Measurements from ENCODE around the gene PTPN18.
"Not testable (repeated sequence)": the region's sequence is repeated elsewhere in the genome, so short reads cannot be mapped to it uniquely, and the experiment has no call there.

PTPN18 gene

GRCh38 chr2:130355578-130356431 lies at the start of gene PTPN18:
Gene PTPN18, plus strand, starts transcription at chr2:130356056. Its CDS starts 52 bp downstream, at chr2:130356108.
- DNase-seq (ENCODE audit: low spot score) = peak; percentile 45

DNA sequence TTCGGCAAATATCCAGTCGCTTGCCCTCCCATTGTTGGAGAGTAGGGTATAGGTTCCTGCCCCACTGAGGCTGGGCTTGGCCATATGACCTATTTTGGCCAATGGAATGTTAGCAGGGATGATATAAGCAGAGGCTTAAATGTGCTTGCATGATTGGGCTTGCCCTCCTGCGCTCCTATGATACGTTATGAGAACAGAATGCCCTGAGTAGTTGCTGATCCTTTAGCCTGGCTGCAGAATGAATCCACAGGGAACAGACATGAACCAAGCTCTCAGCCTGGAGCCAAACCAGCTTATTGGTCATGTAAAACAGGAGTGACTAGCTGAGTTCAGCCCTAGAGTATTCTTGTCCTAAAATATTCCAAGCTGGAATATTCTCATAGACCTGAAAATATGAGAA lies 48.0 kb upstream of the PTPN18 start:
- no peak for DNase-seq (ENCODE audit: low spot score)

- no peak for DNase-seq (ENCODE audit: low spot score)
Observed at GRCh38 chr2:130310881-130311280, 45.0 kb upstream of the PTPN18 start.

DNA sequence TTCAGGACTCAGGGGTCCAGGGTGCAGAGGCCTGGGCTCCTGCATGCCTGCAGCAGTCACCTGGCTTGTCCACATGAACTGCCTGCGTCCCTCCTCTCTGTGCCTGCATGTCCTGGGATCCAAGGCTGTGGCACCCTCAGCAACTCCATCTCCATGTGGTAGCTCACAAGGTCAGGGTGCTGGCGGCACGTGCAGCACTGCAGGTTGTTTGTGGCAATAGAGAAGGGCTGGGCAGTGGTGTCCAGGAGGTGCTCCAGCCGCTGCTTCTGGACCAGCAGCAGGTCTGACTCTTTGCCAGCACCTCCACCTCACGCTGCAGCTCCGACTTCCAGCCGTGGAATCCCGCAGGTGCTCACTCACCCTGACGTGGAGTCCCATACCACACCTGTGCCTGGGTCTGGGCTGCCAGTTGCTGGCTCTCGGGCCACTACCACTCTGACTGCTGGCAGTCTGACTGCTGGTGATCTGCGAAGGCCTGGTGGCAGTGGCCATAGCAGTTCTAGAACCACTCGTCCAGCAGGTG lies 42.0 kb upstream of the PTPN18 start:
- no peak for DNase-seq (ENCODE audit: low spot score)

GRCh38 chr2:130314377-130314776 lies 41.5 kb upstream of the PTPN18 start:
- DNase-seq (ENCODE audit: low spot score) = no peak

- no peak for DNase-seq (ENCODE audit: low spot score)
Observed at GRCh38 chr2:130316596-130316995, 39.3 kb upstream of the PTPN18 start.

- DNase-seq (ENCODE audit: low spot score) = no peak
Observed at GRCh38 chr2:130318906-130319305, 37.0 kb upstream of the PTPN18 start.

- no peak for DNase-seq (ENCODE audit: low spot score)
Observed at GRCh38 chr2:130319536-130319935, 36.3 kb upstream of the PTPN18 start.

DNA sequence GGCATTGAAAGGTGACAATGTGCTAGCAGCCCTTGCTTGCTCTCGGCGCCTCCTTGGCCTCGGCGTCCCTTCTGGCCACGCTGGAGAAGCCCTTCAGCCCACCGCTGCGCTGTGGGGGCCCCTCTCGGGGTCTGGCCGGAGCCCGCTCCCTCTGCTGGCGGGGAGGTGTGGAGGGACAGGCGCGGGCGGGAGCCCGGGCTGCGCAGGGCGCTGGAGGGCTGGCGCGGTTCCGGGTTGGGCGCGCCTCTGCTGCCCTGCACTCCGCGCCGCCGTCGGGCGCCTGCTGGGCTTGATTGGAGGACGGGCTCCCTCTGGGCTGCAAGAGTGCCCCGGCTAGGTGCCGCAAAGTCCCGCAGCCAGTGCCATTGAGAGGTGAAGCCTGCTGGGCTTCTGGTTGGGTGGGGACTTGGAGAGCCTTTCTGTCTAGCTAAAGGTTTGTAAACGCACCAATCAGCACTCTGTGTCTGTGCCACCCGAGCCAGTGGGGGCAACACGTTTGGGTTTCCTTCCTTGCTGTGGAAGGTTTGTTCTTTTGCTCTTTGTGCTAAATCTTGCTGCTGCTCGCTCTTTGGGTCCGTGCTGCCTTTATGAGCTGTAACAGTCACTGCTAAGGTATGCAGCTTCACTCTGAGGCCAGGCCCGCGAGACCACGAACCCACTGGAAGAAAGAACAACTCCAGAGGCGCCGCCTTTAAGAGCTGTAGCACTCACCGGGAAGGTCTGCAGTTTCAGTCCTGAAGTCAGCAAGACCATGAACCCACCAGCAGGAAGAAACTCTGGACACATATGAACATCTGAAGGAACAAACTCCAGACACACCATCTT lies 27.9 kb upstream of the PTPN18 start:
- no peak for DNase-seq (ENCODE audit: low spot score)

DNA sequence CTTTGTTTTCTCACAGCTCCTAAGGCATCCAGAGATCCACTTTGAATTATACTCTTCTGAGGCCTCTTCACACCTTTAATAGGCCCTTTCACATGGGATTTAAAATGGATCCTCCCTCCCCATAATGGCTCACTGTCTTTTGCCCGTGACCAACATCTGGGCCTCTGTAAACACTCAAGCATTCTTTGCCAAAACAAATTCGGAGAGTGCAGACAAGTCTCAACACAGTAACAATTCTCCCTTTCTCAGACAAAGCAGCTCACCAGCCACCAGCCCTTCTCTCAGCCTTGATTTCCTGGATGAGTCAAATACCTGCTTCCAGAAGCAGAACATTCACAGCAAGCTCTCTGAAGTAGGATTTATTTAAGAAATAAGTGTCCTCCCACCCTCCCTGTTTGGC lies 27.1 kb upstream of the PTPN18 start:
- no peak for DNase-seq (ENCODE audit: low spot score)

DNA sequence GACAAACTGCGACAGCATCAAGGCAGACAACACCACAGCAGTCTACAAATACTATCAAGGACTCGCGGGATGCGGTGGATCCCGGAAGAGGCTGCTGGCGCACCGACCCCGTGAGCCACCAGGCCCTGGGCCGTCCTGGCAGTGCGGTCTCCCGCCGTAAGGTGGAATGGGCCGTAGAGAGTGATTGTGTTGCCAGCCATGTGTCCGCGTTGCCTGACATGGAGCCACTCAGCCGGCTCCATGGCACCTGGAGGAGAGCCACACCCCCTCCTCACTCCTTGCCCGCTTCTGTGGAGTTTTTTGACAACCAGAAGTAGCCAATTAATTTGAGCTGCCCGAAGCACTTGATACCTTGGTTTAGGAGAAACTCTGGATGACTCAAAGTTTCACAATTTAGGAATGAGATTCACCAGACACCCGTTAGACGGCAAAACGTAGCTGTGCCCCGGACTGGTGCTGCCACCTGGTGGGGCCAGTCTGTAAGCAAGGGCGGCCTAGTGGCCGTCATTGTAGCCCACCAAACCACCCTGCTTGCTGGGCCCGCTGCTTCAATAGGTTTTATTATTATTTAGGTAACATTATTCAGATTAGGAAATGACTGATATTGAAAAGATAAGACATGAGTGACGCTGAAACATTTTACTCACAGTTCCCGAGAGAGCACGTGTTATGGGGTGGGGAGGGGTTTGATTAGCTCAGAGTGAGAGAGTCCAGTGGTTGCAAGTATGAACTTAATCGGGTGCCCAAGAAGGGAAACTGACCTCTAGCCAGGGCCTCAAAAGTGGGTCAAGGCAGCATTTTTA lies 23.4 kb upstream of the PTPN18 start:
- DNase-seq (ENCODE audit: low spot score) = peak; percentile 63

DNA sequence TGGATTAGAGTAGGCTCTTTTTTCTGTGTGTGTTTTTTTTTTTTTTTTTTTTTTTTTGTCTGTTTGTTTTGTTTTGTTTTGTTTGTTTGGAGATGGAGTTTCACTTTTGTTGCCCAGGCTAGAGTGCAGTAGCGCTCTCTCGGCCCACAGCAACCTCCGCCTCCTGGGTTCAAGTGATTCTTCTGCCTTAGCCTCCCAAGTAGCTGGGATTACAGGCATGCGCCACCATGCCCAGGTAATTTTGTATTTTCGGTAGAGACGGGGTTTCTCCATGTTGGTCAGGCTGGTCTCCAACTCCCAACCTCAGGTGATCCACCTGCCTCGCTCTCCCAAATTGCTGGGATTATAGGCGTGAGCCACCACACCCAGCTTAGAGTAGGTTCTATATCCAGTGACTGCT lies 22.6 kb upstream of the PTPN18 start:
- not testable (repeated sequence) for DNase-seq (ENCODE audit: low spot score)

DNA sequence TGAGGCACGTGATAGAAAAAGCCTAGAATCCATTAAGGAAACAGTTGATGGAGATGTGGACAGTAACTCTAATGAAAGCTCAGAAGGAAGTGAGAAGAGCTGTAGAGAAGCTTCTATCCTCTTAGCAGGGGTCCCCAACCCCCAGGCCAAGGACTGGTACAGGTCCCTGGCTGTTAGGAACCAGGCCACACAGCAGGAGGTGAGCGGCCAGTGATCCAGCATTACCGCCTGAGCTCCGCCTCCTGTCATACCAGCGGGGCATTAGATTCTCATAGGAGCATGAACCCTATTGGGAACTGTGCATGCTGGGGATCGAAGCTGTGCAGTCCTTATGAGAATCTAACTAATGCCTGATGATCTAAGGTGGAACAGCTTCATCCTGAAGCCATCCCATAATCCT lies 21.8 kb upstream of the PTPN18 start:
- DNase-seq (ENCODE audit: low spot score) = no peak

DNA sequence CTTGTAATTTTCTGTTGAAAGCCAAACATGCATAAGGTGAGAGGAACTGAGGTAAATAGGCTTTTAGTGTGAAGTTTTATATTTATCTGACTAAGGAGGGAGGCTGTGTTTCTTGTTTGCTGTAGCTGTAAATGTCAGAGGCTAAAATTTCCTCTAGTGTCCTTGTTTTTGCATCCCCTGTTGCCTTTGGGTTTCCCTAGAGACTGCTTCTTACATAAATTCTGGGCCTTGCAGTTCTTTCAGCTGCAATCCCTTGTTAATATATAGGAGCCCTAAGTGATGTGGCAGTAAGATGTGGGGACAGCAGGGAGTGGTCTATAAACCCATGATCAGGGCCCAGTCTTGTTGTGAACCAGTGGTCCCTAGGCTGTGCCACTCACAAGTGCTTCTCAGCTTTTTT lies 20.6 kb upstream of the PTPN18 start:
- no peak for DNase-seq (ENCODE audit: low spot score)

DNA sequence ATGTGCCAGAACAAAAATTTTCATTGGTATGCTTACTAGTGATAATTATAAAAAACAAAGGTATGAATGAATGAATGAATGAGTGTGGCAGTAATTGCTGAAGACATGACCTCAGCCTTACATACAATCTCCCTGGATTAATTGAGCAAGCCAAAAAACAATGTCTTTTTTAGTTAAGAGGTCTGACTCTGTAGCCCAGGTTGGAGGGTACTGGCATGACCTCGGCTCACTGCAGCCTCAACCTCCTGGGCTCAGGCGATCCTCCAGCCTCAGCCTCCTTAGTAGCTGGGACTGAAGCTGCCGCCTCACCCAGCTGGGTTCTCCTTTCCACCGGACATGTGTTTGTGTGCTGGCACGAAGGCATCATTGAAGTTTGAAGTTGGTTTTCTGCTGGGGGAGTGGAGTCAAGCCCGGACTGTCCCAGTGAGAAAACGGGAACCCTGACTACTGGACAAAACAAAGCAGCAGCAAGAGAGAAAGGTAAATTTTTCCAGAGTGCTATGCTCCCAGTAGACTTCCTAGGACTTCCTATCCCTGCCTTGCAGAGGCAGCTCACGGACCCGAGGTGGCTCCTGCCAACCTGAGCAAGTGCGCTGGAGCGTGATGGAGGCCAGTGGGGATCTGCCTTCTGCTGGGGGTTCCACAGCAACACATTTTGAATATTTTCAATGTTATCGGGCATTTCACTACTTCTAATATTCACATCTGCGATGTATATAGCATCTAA lies 19.5 kb upstream of the PTPN18 start:
- DNase-seq (ENCODE audit: low spot score) = no peak

DNA sequence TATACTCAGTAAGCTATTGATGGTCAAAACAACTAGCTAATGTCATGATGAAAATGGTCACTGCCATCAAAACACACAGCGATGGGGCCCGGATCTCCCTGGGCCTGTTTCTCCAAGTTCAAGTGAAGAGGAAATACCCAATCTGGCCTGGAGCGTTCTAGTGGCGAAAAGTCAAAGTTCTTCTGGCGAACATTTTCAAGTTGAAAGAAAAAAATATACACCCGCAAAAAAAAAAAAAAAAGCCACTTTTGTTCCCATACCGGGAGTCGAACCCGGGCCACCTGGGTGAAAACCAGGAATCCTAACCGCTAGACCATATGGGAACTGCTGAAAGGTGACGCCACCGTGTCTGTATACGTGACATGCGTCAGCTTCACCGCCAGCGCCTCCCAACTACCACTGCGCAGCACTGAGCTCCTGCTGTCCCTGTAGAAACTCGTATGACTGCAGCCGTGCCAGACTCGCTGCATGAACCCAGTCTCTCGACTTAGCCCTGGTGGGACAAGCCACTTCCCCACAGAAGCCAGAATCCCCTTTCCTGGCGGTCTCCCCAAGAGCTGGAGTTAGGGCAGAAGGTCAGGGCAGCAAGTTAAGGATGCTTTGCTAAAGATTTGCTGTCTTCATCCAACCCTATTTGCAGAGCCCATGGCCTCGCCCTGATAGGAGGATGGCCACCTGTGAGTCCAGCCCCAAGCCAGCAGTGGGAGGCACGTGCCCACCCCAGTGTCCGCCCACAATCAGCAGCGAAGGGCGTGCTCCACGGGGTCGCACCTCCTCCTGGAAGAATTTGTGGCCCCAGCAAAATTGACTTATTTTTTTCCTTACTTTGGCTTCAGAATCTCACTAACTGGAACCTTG lies 18.8 kb upstream of the PTPN18 start:
- DNase-seq (ENCODE audit: low spot score) = peak; percentile 25

GRCh38 chr2:130337735-130338325 lies 18.0 kb upstream of the PTPN18 start:
- DNase-seq (ENCODE audit: low spot score) = no peak

GRCh38 chr2:130338793-130339345 lies 17.0 kb upstream of the PTPN18 start:
- no peak for DNase-seq (ENCODE audit: low spot score)

DNA sequence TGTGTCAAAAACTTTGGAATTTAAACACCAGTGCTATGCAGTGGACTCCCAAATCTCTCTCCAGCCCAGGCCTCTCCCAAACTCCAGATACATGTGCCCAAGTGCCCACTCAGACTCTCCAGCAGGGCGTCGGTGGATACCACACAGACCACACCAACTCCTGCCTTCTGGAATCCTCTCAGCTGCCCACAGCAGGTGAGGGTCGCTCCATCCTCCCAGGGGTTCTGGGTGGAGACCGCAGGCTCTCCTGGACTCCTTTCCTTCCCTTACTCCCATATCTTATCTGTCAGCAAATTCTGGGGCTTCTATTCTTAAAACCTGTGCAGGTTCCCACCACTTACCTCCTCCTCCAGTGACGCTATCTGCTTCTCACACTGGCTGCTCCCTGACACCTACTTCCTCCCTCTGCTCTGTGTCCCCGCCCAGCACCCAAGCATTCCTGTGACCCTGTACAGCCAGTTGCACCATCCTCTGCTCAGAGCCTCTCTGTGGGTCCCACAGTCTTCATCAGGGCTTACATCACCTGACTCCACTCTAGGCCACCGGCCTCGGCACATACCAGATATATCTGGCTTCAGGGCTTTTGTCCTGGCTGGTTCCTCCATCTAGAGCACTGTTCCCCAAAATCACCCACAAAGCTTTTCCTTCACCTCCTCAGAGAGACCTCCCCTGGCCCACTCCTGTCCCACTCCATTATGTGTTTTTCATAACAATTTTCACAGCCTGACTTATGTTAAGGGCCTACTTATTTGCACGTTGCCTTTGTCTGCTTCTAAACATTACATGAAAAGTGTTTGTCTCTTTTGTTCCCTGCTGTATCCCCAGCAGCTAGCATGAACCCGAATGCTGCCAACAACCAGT lies 15.7 kb upstream of the PTPN18 start:
- DNase-seq (ENCODE audit: low spot score) = no peak

All from CD4-positive, alpha-beta T cell treated with Interleukin-15 for 4 hours (primary cell).